GM23338 (cell line): ENCODE results near the gene GDPD2. TPM values are rescaled to one million over a fixed set of nuclear protein-coding genes. Genes with fewer than 3 reads are reported as not detected.
A peak's percentile ranks its signal among the peaks of the same experiment; 100 is the strongest.

Source experiments
- ATAC-seq: fragments of 200-7000 bp; cut with Tn5 transposase; 3 replicates; pipeline ENCODE4 v1.9.1; 2020
- DNase-seq: peaks from one replicate; pipeline ENCODE4 v3.0.0-alpha.2; 2015; ENCODE audit warnings: low spot score
- H2AFZ ChIP-seq: fragments of 200-600 bp; sonication (generic); 2 replicates; pipeline ENCODE4 v1.8.0; 2016; ENCODE audit warnings: antibody characterized with exemption, mild to moderate bottlenecking, moderate library complexity
- H3F3A ChIP-seq: fragments of 200-600 bp; sonication (generic); replicated peaks from 2 replicates; pipeline ENCODE4 v1.8.0; 2017; ENCODE audit warnings: antibody characterized with exemption, mixed run types, low read depth
- H3K27ac ChIP-seq: fragments of 200-600 bp; sonication (generic); 2 replicates; pipeline ENCODE4 v1.6.1; 2016; ENCODE audit warnings: low read depth
- H3K27me3 ChIP-seq: fragments of 200-600 bp; sonication (generic); 2 replicates; pipeline ENCODE4 v1.8.0; 2016; ENCODE audit warnings: mild to moderate bottlenecking, mixed run types, moderate library complexity; ENCODE audit not compliant: insufficient read depth
- H3K36me3 ChIP-seq: fragments of 200-600 bp; sonication (generic); 2 replicates; pipeline ENCODE4 v1.8.0; 2016; ENCODE audit warnings: mild to moderate bottlenecking; ENCODE audit not compliant: insufficient read depth
- H3K4me1 ChIP-seq: fragments of 200-600 bp; sonication (generic); 2 replicates; pipeline ENCODE4 v1.8.0; 2016; ENCODE audit warnings: mild to moderate bottlenecking, moderate library complexity; ENCODE audit not compliant: insufficient read depth
- H3K4me2 ChIP-seq: fragments of 200-600 bp; sonication (generic); 2 replicates; pipeline ENCODE4 v1.7.1; 2017; ENCODE audit warnings: mixed run types
- H3K4me3 ChIP-seq: fragments of 200-600 bp; sonication (generic); 2 replicates; pipeline ENCODE4 v1.6.1; 2016; ENCODE audit warnings: mixed run types
- H3K79me2 ChIP-seq: fragments of 200-600 bp; sonication (generic); replicated peaks from 2 replicates; pipeline ENCODE4 v1.8.0; 2017; ENCODE audit warnings: mild to moderate bottlenecking; ENCODE audit not compliant: insufficient read depth
- H3K9me2 ChIP-seq: fragments of 200-600 bp; sonication (generic); 2 replicates; pipeline ENCODE4 v1.8.0; 2017; ENCODE audit not compliant: insufficient read depth
- H4K20me1 ChIP-seq: fragments of 200-600 bp; sonication (generic); replicated peaks from 2 replicates; pipeline ENCODE4 v1.8.0; 2017; ENCODE audit warnings: mild to moderate bottlenecking; ENCODE audit not compliant: insufficient read depth
- H3K27ac Mint-ChIP-seq: 2 replicates; pipeline ENCODE4 v1.8.0; 2020; ENCODE audit warnings: inconsistent platforms, mild to moderate bottlenecking, moderate library complexity, mixed read lengths
- H3K27me3 Mint-ChIP-seq: 3 replicates; pipeline ENCODE4 v1.8.0; 2022; ENCODE audit warnings: low read depth, mild to moderate bottlenecking, moderate library complexity, mixed read lengths, inconsistent platforms; ENCODE audit not compliant: insufficient read depth, poor library complexity
- H3K36me3 Mint-ChIP-seq: 3 replicates; pipeline ENCODE4 v1.8.0; 2021; ENCODE audit warnings: low read depth, mild to moderate bottlenecking, inconsistent platforms, moderate library complexity, mixed read lengths
- H3K4me1 Mint-ChIP-seq: 3 replicates; pipeline ENCODE4 v1.8.0; 2020; ENCODE audit warnings: mild to moderate bottlenecking, inconsistent platforms, mixed read lengths
- H3K4me3 Mint-ChIP-seq: 3 replicates; pipeline ENCODE4 v1.8.0; 2021; ENCODE audit warnings: moderate library complexity, mild to moderate bottlenecking, inconsistent platforms, mixed read lengths
- H3K9me3 Mint-ChIP-seq: 3 replicates; pipeline ENCODE4 v1.8.0; 2020; ENCODE audit warnings: moderate library complexity, mild to moderate bottlenecking, inconsistent platforms, mixed read lengths
- CREB1 ChIP-seq: fragments of 250-450 bp; sonication (Bioruptor Pico); IDR thresholded peaks from 2 replicates; pipeline ENCODE4 v1.5.0; 2020; ENCODE audit warnings: low read depth, mild to moderate bottlenecking, moderate library complexity
- CTCF ChIP-seq, 2 experiments: fragments of 200-600 bp in 1 of 2; sonication (generic) in 1 of 2; conservative IDR thresholded peaks; 2 replicates each; pipeline versions ENCODE4 v1.5.1 to v1.6.1; 2016 to 2017; ENCODE audit warnings: antibody characterized with exemption in 2 of 2, low read depth in 2 of 2, mild to moderate bottlenecking in 2 of 2, moderate library complexity in 1 of 2
- POLR2AphosphoS5 ChIP-seq: IDR thresholded peaks from 2 replicates; pipeline ENCODE4 v1.6.1; 2016; ENCODE audit warnings: antibody characterized with exemption, low read depth
- polyA plus RNA-seq: library from polyadenylated mRNA; unstranded; fragments of >200 nt; fragmentation: Nextera tagmentation; extraction: Ambion mirVana; gene quantifications from 2 replicates; pipeline ENCODE4 v1.2.1, GENCODE V29; 2016
- total RNA-seq: library from RNA; depleted of rRNA; stranded (reverse); fragments of >200 nt; shearing (Covaris generic); gene quantifications from 2 replicates; pipeline ENCODE4 v1.2.3, GENCODE V29; 2014
- TF ChIP-seq, protein P1 (sequence below): fragments of 250-450 bp; sonication (Bioruptor Pico); IDR thresholded peaks from 2 replicates; pipeline ENCODE4 v1.5.0; 2020; ENCODE audit warnings: mild to moderate bottlenecking, moderate library complexity

Gene GDPD2
- total and polyA plus RNA-seq, 2 experiments from 2014 or later: 5.2 to 11.3 TPM

DNA sequence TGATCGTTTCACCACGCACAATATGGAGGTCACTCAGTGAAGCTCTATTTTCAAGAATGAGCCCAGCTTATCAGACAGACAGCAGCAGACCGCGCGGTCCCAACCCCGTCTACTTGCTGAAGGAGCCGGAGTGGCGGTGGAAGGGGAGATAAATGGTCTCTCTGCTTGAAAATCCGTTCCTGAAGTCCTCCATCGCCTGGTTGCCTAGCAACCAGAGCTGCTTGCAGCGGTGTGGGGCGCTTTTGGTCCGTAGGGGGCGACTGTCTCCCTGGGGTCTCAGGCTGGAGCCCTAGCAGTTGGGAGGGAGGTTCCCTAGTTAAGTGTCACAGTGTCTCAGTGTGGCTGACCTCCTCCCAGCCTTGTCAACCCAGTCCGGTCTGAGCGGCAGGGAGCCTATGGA, 13.2 kb downstream of the GDPD2 start:
- Histone ChIP-seq H3K27ac (no peak overlapping the region), H3K4me1 (no peaks in the 10 kb centered on the region; the same call in 1 of the 2 replicates), H3K27me3 (no peaks in the 10 kb centered on the region), H3K9me2 (no peaks in the 10 kb centered on the region), H3K36me3 (no peaks in the 10 kb centered on the region), H2AFZ (no peak overlapping the region), H3K79me2 (no peaks in the 10 kb centered on the region), H3K4me3 (peak overlapping the region; percentile 38; the same call in 1 of the 2 replicates), H3F3A (no peaks in the 10 kb centered on the region), H3K4me2 (peak overlapping the region; percentile 82), H4K20me1 (no peaks in the 10 kb centered on the region)
- TF ChIP-seq, protein P1, sequence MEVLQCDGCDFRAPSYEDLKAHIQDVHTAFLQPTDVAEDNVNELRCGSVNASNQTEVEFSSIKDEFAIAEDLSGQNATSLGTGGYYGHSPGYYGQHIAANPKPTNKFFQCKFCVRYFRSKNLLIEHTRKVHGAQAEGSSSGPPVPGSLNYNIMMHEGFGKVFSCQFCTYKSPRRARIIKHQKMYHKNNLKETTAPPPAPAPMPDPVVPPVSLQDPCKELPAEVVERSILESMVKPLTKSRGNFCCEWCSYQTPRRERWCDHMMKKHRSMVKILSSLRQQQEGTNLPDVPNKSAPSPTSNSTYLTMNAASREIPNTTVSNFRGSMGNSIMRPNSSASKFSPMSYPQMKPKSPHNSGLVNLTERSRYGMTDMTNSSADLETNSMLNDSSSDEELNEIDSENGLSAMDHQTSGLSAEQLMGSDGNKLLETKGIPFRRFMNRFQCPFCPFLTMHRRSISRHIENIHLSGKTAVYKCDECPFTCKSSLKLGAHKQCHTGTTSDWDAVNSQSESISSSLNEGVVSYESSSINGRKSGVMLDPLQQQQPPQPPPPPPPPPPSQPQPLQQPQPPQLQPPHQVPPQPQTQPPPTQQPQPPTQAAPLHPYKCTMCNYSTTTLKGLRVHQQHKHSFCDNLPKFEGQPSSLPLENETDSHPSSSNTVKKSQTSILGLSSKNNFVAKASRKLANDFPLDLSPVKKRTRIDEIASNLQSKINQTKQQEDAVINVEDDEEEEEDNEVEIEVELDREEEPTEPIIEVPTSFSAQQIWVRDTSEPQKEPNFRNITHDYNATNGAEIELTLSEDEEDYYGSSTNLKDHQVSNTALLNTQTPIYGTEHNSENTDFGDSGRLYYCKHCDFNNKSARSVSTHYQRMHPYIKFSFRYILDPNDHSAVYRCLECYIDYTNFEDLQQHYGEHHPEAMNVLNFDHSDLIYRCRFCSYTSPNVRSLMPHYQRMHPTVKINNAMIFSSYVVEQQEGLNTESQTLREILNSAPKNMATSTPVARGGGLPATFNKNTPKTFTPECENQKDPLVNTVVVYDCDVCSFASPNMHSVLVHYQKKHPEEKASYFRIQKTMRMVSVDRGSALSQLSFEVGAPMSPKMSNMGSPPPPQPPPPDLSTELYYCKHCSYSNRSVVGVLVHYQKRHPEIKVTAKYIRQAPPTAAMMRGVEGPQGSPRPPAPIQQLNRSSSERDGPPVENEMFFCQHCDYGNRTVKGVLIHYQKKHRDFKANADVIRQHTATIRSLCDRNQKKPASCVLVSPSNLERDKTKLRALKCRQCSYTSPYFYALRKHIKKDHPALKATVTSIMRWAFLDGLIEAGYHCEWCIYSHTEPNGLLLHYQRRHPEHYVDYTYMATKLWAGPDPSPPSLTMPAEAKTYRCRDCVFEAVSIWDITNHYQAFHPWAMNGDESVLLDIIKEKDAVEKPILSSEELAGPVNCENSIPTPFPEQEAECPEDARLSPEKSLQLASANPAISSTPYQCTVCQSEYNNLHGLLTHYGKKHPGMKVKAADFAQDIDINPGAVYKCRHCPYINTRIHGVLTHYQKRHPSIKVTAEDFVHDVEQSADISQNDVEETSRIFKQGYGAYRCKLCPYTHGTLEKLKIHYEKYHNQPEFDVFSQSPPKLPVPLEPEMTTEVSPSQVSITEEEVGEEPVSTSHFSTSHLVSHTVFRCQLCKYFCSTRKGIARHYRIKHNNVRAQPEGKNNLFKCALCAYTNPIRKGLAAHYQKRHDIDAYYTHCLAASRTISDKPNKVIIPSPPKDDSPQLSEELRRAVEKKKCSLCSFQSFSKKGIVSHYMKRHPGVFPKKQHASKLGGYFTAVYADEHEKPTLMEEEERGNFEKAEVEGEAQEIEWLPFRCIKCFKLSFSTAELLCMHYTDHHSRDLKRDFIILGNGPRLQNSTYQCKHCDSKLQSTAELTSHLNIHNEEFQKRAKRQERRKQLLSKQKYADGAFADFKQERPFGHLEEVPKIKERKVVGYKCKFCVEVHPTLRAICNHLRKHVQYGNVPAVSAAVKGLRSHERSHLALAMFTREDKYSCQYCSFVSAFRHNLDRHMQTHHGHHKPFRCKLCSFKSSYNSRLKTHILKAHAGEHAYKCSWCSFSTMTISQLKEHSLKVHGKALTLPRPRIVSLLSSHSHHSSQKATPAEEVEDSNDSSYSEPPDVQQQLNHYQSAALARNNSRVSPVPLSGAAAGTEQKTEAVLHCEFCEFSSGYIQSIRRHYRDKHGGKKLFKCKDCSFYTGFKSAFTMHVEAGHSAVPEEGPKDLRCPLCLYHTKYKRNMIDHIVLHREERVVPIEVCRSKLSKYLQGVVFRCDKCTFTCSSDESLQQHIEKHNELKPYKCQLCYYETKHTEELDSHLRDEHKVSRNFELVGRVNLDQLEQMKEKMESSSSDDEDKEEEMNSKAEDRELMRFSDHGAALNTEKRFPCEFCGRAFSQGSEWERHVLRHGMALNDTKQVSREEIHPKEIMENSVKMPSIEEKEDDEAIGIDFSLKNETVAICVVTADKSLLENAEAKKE (CRISPR knock-in tag): no peak
- TF ChIP-seq CTCF (conservative IDR thresholded peaks at IDR 0.05; ENCODE audit: low read depth in 2 of 2): peak; percentile 56 to 65
- Mint-ChIP-seq H3K4me3 (peak overlapping the region; percentile 57), H3K27ac (no peak overlapping the region), H3K4me1 (peaks cover 21% of the 10 kb centered on the region), H3K27me3 (peaks cover 5% of the 10 kb centered on the region), H3K9me3 (no peaks in the 10 kb centered on the region), H3K36me3 (0 out of 3 replicates have a peak, but pooled peaks cover 5% of the 10 kb centered on the region)
- DNase-seq (peak; percentile 80), ATAC-seq (peak; percentile 20)

DNA sequence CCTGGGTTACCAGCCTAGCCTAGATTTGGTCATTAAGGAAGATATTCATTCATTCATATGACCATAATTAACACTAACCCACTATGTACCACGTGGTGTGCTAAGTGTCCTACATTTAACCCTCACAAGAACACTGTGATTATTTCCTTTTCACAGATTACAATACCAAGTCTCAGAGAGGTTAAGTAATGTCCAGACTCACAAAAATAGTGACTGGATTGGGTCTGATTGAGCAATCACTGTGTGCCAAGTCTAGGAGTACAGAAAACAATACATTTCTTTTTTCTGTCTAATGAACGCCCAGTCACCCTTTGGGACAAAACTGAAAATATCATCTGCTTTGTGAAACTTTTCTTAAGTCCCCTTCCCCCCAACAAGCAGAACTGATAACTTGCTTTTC, 13.9 kb downstream of the GDPD2 start:
- H3K4me2 ChIP-seq: no peak overlapping the region
- Mint-ChIP-seq H3K36me3 (0 out of 3 replicates have a peak, but pooled peaks cover 5% of the 10 kb centered on the region), H3K4me3 (no peak overlapping the region), H3K9me3 (no peaks in the 10 kb centered on the region), H3K27ac (no peak overlapping the region), H3K4me1 (peaks cover 21% of the 10 kb centered on the region), H3K27me3 (peaks cover 5% of the 10 kb centered on the region)
- no peak overlapping the region for H2AFZ ChIP-seq
- DNase-seq (no peak), ATAC-seq (no peak)
- H4K20me1 ChIP-seq: no peaks in the 10 kb centered on the region
- H3K9me2 ChIP-seq: no peaks in the 10 kb centered on the region
- H3F3A ChIP-seq: no peaks in the 10 kb centered on the region
- H3K27ac ChIP-seq: no peak overlapping the region
- no peaks in the 10 kb centered on the region for H3K36me3 ChIP-seq
- H3K4me1 ChIP-seq: no peaks in the 10 kb centered on the region; the same call in 1 of the 2 replicates
- H3K4me3 ChIP-seq: no peak overlapping the region
- H3K27me3 ChIP-seq: no peaks in the 10 kb centered on the region
- H3K79me2 ChIP-seq: no peaks in the 10 kb centered on the region
- TF ChIP-seq, protein P1 (CRISPR knock-in tag): no peak
- no peak for TF ChIP-seq POLR2AphosphoS5
- no peak for TF ChIP-seq CREB1 (CRISPR knock-in tag)
